Measurements from ENCODE around the gene SYNPR. TPM values are rescaled to one million over a fixed set of nuclear protein-coding genes. Genes with fewer than 3 reads are reported as not detected.

The SYNPR gene
- total and polyA plus RNA-seq, 9 donors, result not detected

DNA sequence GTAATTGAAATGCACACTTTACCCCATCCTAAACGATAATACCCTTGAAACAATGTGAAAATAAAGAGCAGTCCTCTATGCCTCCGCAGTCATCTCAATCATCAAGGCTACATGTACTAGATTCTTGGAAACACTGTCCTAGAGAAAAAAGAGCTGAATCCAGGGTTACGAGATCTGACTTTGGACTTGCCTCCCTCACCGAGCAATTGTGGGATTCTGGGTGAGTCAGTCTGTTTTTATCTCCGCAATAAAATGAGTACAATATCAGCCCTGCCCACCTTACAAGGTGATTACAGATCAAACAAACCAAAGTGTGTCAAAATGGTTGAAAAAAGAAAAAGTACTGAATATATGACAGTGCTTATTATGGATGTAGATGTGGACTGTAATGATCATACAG, 222.1 kb downstream of the SYNPR start:
- Histone ChIP-seq H3K4me3 (no peak overlapping the region), H3K27me3 (no peaks in the 10 kb centered on the region), H3K36me3 (no peaks in the 10 kb centered on the region), H3K9me3 (no peaks in the 10 kb centered on the region), H3K4me1 (ENCODE audit: insufficient read depth) (no peaks in the 10 kb centered on the region), H3K27ac (no peak overlapping the region)
- TF ChIP-seq EP300 (IDR thresholded peaks at IDR 0.05) (no peak), POLR2A (IDR thresholded peaks at IDR 0.05) (no peak)
- TF ChIP-seq, protein P1, sequence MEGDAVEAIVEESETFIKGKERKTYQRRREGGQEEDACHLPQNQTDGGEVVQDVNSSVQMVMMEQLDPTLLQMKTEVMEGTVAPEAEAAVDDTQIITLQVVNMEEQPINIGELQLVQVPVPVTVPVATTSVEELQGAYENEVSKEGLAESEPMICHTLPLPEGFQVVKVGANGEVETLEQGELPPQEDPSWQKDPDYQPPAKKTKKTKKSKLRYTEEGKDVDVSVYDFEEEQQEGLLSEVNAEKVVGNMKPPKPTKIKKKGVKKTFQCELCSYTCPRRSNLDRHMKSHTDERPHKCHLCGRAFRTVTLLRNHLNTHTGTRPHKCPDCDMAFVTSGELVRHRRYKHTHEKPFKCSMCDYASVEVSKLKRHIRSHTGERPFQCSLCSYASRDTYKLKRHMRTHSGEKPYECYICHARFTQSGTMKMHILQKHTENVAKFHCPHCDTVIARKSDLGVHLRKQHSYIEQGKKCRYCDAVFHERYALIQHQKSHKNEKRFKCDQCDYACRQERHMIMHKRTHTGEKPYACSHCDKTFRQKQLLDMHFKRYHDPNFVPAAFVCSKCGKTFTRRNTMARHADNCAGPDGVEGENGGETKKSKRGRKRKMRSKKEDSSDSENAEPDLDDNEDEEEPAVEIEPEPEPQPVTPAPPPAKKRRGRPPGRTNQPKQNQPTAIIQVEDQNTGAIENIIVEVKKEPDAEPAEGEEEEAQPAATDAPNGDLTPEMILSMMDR (IDR thresholded peaks at IDR 0.05), result no peak
- no peak for DNase-seq
- WGBS, 3 donors, result 83 to 88% (median 85%) methylated on average over 5 of the region's 5 CpGs
- intact Hi-C loops (cut with DNase I), result no loop called here

DNA sequence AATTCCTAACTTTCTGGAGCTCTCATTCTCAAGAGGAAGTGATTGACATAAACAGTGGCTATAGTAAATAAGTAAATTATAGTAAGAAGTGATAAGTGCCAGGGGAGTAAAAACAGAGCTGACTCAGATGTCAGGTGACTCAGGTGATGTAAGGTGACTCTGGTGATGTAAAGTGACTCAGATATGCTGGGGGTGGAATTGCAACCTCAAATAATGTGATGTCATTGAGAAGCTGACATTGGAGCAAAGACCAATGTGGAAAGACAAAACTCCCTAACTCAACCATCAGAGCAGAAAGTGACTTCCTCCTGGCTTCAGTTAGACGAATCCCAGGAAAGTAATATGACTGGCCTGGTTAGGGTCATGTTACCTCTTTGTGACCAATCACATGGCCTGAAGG, 230.2 kb downstream of the SYNPR start:
- DNase-seq, result no peak
- TF ChIP-seq POLR2A (IDR thresholded peaks at IDR 0.05) (no peak), EP300 (IDR thresholded peaks at IDR 0.05) (no peak)
- TF ChIP-seq, protein P1 (IDR thresholded peaks at IDR 0.05), result no peak
- H3K9me3 ChIP-seq, result no peaks in the 10 kb centered on the region
- 79 to 81% (median 79%) methylated on average over 1 of the region's 1 CpG for WGBS, 3 donors
- H3K4me3 ChIP-seq, result no peak overlapping the region
- H3K27me3 ChIP-seq, result no peaks in the 10 kb centered on the region
- no peaks in the 10 kb centered on the region for H3K36me3 ChIP-seq
- H3K27ac ChIP-seq, result no peak overlapping the region
- no peaks in the 10 kb centered on the region for H3K4me1 ChIP-seq (ENCODE audit: insufficient read depth)
- intact Hi-C loops (cut with DNase I), result no loop called here

DNA sequence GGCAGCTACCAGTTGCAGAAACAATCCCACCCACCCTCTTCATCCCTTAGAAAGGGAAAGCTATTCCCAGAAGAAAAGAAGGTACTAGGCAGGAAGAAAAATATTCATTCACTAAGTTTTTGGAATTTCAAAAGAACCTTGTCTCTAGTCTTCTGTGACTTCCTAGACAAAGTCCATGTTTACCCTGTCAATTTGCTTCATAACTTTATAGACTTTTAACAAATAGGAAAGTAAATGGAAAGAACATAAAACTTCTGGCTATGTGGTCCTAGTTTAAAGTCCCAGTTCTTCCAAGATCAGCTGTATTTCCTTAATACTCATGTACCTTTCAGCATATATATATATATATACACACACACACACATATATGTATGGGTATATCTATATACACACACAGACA, 230.7 kb downstream of the SYNPR start:
- DNase-seq, result no peak

DNA sequence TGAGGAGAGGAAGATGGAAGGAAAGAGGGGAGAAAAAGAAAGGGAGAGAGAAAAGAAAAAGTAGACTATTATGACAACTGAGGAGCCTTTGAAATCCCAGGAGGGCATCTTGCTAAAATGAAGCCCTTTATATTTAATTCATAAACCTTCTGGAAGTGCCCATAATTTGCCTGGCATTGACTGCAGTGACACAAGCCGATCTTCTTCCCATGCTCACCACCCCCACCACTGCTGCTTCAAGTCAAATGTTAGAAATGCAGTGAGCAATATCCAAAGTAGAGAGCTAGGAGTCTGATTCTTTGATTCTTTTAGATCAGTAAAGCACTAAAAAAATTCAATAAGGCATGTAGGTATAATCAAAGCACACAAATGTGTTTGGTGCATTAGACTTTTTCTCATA, 235.7 kb downstream of the SYNPR start:
- DNase-seq, result no peak
- intact Hi-C loops (cut with DNase I), result no loop called here
- Histone ChIP-seq H3K4me1 (ENCODE audit: insufficient read depth) (no peaks in the 10 kb centered on the region), H3K36me3 (no peaks in the 10 kb centered on the region), H3K27me3 (no peaks in the 10 kb centered on the region), H3K9me3 (no peaks in the 10 kb centered on the region), H3K4me3 (no peak overlapping the region), H3K27ac (no peak overlapping the region)
- TF ChIP-seq EP300 (IDR thresholded peaks at IDR 0.05) (no peak), POLR2A (IDR thresholded peaks at IDR 0.05) (no peak)
- TF ChIP-seq, protein P1 (IDR thresholded peaks at IDR 0.05), result no peak
- 90 to 100% (median 92%) methylated on average over 1 of the region's 1 CpG for WGBS, 3 donors

More for the DNA sequence above, 230.7 kb downstream of the SYNPR start:
- Histone ChIP-seq H3K9me3 (no peaks in the 10 kb centered on the region), H3K4me3 (no peak overlapping the region), H3K4me1 (ENCODE audit: insufficient read depth) (no peaks in the 10 kb centered on the region), H3K27ac (no peak overlapping the region), H3K27me3 (no peaks in the 10 kb centered on the region), H3K36me3 (no peaks in the 10 kb centered on the region)
- intact Hi-C loops (cut with DNase I), result no loop called here
- no peak for TF ChIP-seq EP300 (IDR thresholded peaks at IDR 0.05)

DNA sequence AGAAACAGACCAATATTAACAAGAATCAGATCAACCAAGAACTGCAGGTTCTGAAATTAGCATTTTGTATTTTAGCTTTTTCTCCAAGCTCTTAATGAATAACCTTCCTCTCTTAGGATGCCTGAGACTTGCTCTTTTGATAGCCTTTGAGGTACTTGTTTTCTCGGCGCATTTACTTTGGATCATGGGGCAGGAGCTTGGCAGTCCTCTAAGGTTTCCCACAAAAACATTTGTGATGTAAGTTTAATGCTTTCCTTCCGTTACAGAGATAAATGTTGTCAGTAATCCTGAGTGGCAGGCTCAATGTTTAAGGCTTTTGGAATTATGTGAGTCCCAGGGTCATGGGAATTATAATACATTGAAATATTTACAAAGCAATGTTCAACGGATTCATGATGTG, 236.6 kb downstream of the SYNPR start:
- Histone ChIP-seq H3K4me1 (ENCODE audit: insufficient read depth) (no peaks in the 10 kb centered on the region), H3K27me3 (no peaks in the 10 kb centered on the region), H3K36me3 (no peaks in the 10 kb centered on the region), H3K27ac (no peak overlapping the region), H3K4me3 (no peak overlapping the region), H3K9me3 (no peaks in the 10 kb centered on the region)
- intact Hi-C loops (cut with DNase I), result no loop called here
- TF ChIP-seq, protein P1 (IDR thresholded peaks at IDR 0.05), result no peak
- no peak for TF ChIP-seq EP300 (IDR thresholded peaks at IDR 0.05)
- no peak for TF ChIP-seq POLR2A (IDR thresholded peaks at IDR 0.05)
- WGBS, 3 donors, result 56 to 65% (median 57%) methylated on average over 4 of the region's 4 CpGs
- DNase-seq, result no peak
